ENCODE data around the gene TMEM134. TPM values are rescaled to one million over a fixed set of nuclear protein-coding genes. Genes with fewer than 3 reads are reported as not detected.

TMEM134 gene
- total RNA-seq, 4 donors from 2014 or later, result 69.0 to 138 (median 95.8) TPM

GRCh38 chr11:67419325-67420049 is 49.6 kb downstream of the TMEM134 start:
- TF ChIP-seq CTCF (IDR thresholded peaks at IDR 0.05) (no peak), POLR2A (IDR thresholded peaks at IDR 0.05) (no peak)
- WGBS, 2 donors, result 94 to 96% methylated on average over 8 to 18 of the region's 21 CpGs
- H3K36me3 ChIP-seq, result no peaks in the 10 kb centered on the region
- no peak for DNase-seq
- intact Hi-C loops (cut with DNase I), result loop anchor here (5.0 kb wide), 1 partner anchor 48 kb away; the partner anchor contains the start of gene TMEM134
- H3K9me3 ChIP-seq, result no peaks in the 10 kb centered on the region
- H3K27ac ChIP-seq, result peak overlapping the region in 1 of 3 donors; percentile 44
- peaks cover 16 to 62% of the 10 kb centered on the region in 2 donors for H3K4me1 ChIP-seq
- H3K27me3 ChIP-seq, result no peaks in the 10 kb centered on the region
- H3K4me3 ChIP-seq (replicated peaks in 1 of 3), result no peak overlapping the region

GRCh38 chr11:67418476-67419281 is 50.4 kb downstream of the TMEM134 start:
- no peaks in the 10 kb centered on the region for H3K9me3 ChIP-seq
- peaks cover 16 to 62% of the 10 kb centered on the region in 2 donors for H3K4me1 ChIP-seq
- H3K4me3 ChIP-seq (replicated peaks in 1 of 3), result no peak overlapping the region
- H3K27me3 ChIP-seq, result no peaks in the 10 kb centered on the region
- intact Hi-C loops (cut with DNase I), result no loop called here
- peak overlapping the region in 1 of 3 donors; percentile 44 for H3K27ac ChIP-seq
- H3K36me3 ChIP-seq, result no peaks in the 10 kb centered on the region
- DNase-seq, result peak; percentile 54 to 71
- 63 to 81% methylated on average over 13 to 16 of the region's 26 CpGs for WGBS, 2 donors
- no peak for TF ChIP-seq CTCF (IDR thresholded peaks at IDR 0.05)
- no peak for TF ChIP-seq POLR2A (IDR thresholded peaks at IDR 0.05)

GRCh38 chr11:67417425-67417824 is 51.6 kb downstream of the TMEM134 start:
- 79 to 96% methylated on average over 2 to 3 of the region's 12 CpGs for WGBS, 2 donors
- Histone ChIP-seq H3K4me1 (peaks cover 16 to 67% of the 10 kb centered on the region in 2 donors), H3K9me3 (no peaks in the 10 kb centered on the region), H3K27me3 (no peaks in the 10 kb centered on the region), H3K36me3 (no peaks in the 10 kb centered on the region), H3K27ac (peak overlapping the region in 1 of 3 donors; percentile 45), H3K4me3 (replicated peaks in 1 of 3) (no peak overlapping the region)
- TF ChIP-seq POLR2A (IDR thresholded peaks at IDR 0.05) (no peak), CTCF (IDR thresholded peaks at IDR 0.05) (no peak)
- intact Hi-C loops (cut with DNase I), result no loop called here
- DNase-seq, result no peak

GRCh38 chr11:67416416-67417335 is 52.4 kb downstream of the TMEM134 start:
- TF ChIP-seq CTCF (IDR thresholded peaks at IDR 0.05), result no peak
- TF ChIP-seq POLR2A (IDR thresholded peaks at IDR 0.05), result no peak
- intact Hi-C loops (cut with DNase I), result no loop called here
- peak; percentile 68 for DNase-seq
- Histone ChIP-seq H3K27me3 (no peaks in the 10 kb centered on the region), H3K4me3 (replicated peaks in 1 of 3) (no peak overlapping the region), H3K36me3 (no peaks in the 10 kb centered on the region), H3K27ac (peak overlapping the region in 2 of 3 donors; percentile 43 to 75), H3K9me3 (no peaks in the 10 kb centered on the region), H3K4me1 (peaks cover 16 to 74% of the 10 kb centered on the region in 2 donors)
- 47 to 50% methylated on average over 17 to 21 of the region's 21 CpGs for WGBS, 2 donors

Data from thyroid gland (tissue), 4 donors.